Upper lobe of right lung (tissue), 1 donor: ENCODE measurements around the gene CTBP2. TPM values are rescaled to one million over a fixed set of nuclear protein-coding genes. Genes with fewer than 3 reads are reported as not detected.
A peak's percentile ranks its signal among the peaks of the same experiment; 100 is the strongest.

Experiments used
- ATAC-seq: fragments of 200-7000 bp; cut with Tn5 transposase; one replicate; pipeline ENCODE4 v1.9.1; 2020; ENCODE audit warnings: mild to moderate bottlenecking, moderate library complexity
- DNase-seq: peaks from one replicate; pipeline ENCODE4 v3.0.0-alpha.2; 2020
- H3K27ac ChIP-seq: fragments of 200-600 bp; one replicate; pipeline ENCODE4 v1.8.0; 2022
- H3K27me3 ChIP-seq: fragments of 200-600 bp; one replicate; pipeline ENCODE4 v1.8.0; 2022; ENCODE audit warnings: mild to moderate bottlenecking
- H3K36me3 ChIP-seq: fragments of 200-600 bp; one replicate; pipeline ENCODE4 v1.8.0; 2022
- H3K4me1 ChIP-seq: fragments of 200-600 bp; one replicate; pipeline ENCODE4 v1.8.0; 2022
- H3K4me3 ChIP-seq: fragments of 200-600 bp; one replicate; pipeline ENCODE4 v1.8.0; 2022; ENCODE audit warnings: mild to moderate bottlenecking
- H3K9me3 ChIP-seq: fragments of 200-600 bp; one replicate; pipeline ENCODE4 v1.8.0; 2022
- CTCF ChIP-seq: fragments of 200-600 bp; IDR thresholded peaks from one replicate; pipeline ENCODE4 v1.8.0; 2022; ENCODE audit warnings: antibody characterized with exemption
- intact Hi-C: fragments of 100-400 bp; cut with DNase I; formaldehyde crosslinking; loops from one replicate; pipeline ENCODE4 v1.11.0; 2022
- total RNA-seq: library from RNA; stranded (reverse); fragmentation: NEBNext Ultra II Directional; extraction: Animal tissue kit (Norgen Biotek cat#: 25700); gene quantifications from one replicate; pipeline ENCODE4 v1.2.1, GENCODE V29; 2021
- donor health status: DM: no; HTN: yes; CAD: no; lungs with severe emphysema.

CTBP2 gene
- total RNA-seq, 1 donor from 2014 or later: 66.7 TPM

- Histone ChIP-seq H3K27ac (no peak overlapping the region), H3K4me3 (no peak overlapping the region), H3K4me1 (peaks cover 31% of the 10 kb centered on the region), H3K36me3 (no peaks in the 10 kb centered on the region), H3K9me3 (no peaks in the 10 kb centered on the region), H3K27me3 (no peaks in the 10 kb centered on the region)
- intact Hi-C loops: no loop called here
- no peak for TF ChIP-seq CTCF
- no peak for ATAC-seq
- DNase-seq: peak; percentile 46
Observed at GRCh38 chr10:125114761-125115391, 45.5 kb downstream of the CTBP2 start.

- ATAC-seq: no peak
- H3K36me3 ChIP-seq: peaks cover 8% of the 10 kb centered on the region
- no peaks in the 10 kb centered on the region for H3K27me3 ChIP-seq
- H3K4me3 ChIP-seq: no peak overlapping the region
- peak; percentile 30 for DNase-seq
- intact Hi-C loops: no loop called here
- H3K4me1 ChIP-seq: peaks cover 26% of the 10 kb centered on the region
- TF ChIP-seq CTCF: no peak
- no peaks in the 10 kb centered on the region for H3K9me3 ChIP-seq
- no peak overlapping the region for H3K27ac ChIP-seq
Observed at GRCh38 chr10:125113691-125114371, 46.5 kb downstream of the CTBP2 start.

GRCh38 chr10:125112697-125113494 lies 47.5 kb downstream of the CTBP2 start:
- DNase-seq (peak; percentile 13), ATAC-seq (peak; percentile 88)
- Histone ChIP-seq H3K27ac (no peak overlapping the region), H3K9me3 (no peaks in the 10 kb centered on the region), H3K36me3 (peaks cover 18% of the 10 kb centered on the region), H3K4me3 (no peak overlapping the region), H3K4me1 (peaks cover 19% of the 10 kb centered on the region), H3K27me3 (no peaks in the 10 kb centered on the region)
- TF ChIP-seq CTCF: no peak
- intact Hi-C loops: no loop called here

- Histone ChIP-seq H3K36me3 (peaks cover 24% of the 10 kb centered on the region), H3K27me3 (no peaks in the 10 kb centered on the region), H3K9me3 (no peaks in the 10 kb centered on the region), H3K4me3 (no peak overlapping the region), H3K4me1 (peaks cover 11% of the 10 kb centered on the region), H3K27ac (no peak overlapping the region)
- TF ChIP-seq CTCF: no peak
- no peak for DNase-seq
- intact Hi-C loops: no loop called here
- ATAC-seq: no peak
Observed at GRCh38 chr10:125111118-125111727, 49.1 kb downstream of the CTBP2 start.

- Histone ChIP-seq H3K27ac (no peak overlapping the region), H3K4me3 (no peak overlapping the region), H3K36me3 (peaks cover 24% of the 10 kb centered on the region), H3K4me1 (peaks cover 7% of the 10 kb centered on the region), H3K9me3 (no peaks in the 10 kb centered on the region), H3K27me3 (no peaks in the 10 kb centered on the region)
- no peak for TF ChIP-seq CTCF
- intact Hi-C loops: no loop called here
- no peak for ATAC-seq
- DNase-seq: no peak
Observed at GRCh38 chr10:125107965-125108580, 52.3 kb downstream of the CTBP2 start.
